Activated gamma-delta T cell treated with Interleukin-2 at 50 U/mL for 16 hours (primary cell): ENCODE data around the gene CENPP.
"Not testable (repeated sequence)": the region's sequence is repeated elsewhere in the genome, so short reads cannot be mapped to it uniquely, and the experiment has no call there.

Source experiments
- DNase-seq: peaks from one replicate; pipeline ENCODE4 v3.0.0-alpha.2; 2020

The CENPP gene

DNA sequence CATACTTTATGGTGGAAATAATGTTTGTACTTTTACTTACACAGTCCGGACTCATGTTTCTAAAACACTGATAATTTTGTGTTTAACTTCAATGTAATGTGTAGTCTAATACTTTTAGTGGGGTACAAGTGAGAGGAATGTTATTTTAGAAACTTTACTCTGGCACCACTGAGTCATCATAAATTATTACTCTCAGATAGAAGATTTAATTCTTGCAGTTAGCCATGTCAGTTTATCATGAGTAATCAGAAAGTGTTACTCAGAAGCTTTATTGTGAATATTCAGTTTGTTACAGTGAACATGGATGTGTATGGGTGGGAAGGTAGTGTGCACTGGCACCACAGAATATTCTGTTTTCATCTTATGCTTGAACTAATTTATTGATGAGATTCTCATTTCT lies 58.6 kb downstream of the CENPP start:
- no peak for DNase-seq

DNA sequence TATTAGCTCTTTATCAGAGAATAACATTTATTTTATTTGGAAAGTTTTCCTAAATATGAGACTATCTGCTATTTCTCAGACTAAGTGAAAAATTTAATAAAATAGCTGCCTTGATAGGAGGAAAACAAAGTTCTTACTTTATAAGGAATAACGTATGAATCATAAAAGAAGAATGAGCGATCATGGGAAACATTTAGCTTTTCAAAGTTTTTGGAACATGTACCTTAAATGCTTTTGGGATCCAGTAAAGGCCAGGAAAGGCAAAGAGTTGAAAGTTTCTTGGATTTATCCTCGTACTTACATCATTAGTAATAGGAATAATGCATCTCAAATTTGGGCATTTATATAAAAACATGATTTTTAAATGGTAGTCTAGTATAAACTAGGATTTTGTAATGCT lies 59.2 kb downstream of the CENPP start:
- no peak for DNase-seq

DNA sequence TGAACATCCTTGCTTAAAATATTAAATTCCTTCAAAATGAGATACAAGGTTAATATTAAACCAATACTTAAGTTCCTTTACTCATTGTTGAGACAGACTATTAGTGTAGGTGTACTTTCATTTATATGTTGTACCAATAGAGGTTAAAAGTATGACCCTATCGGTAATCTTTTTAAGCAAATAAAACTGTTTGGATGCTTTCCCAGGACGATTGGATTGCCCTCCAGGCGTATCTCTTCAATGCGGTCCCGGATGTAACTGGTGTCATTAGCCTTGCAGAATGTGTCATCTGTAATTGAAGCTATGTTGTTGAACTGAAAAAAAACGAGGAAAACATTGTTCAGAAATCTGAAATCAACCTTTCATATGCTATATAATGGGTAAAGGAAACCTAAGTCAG lies 59.7 kb downstream of the CENPP start:
- no peak for DNase-seq

DNA sequence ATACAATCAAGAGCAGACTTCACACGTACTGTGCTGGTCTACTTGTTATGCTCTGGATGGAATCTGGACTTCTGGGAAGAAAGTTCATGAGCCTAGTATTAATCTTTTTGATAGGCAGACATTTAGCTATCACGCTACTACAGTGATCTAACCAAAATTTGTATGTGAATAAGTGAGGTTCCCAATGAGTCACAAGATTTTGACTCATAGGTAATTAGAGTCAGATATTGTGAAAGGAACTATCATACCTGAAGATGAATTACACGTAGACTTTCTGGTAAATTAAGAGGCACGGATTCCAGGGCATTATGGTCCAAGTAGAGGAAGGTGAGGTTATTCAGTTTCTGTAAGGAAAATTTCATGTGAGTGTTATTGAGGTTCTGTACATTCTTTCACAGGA lies 60.2 kb downstream of the CENPP start:
- DNase-seq: no peak

DNA sequence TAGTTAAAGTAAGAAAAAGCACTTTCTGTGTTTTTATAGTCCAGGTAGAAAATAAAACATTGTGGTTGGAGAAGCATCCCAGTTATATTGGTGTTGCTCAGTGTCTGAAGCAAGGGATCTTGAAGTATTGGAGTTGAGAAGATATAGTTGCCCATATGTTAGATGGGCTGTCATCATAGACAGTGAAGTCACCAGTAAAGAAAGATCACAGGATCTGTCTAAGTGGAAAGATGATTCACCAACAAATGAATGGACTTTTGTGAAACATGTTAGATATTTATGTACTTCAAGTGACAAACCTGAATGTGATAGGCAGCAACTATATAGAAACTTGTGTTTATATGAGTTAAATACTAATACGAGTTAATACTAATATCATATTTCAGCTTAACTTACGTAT lies 66.9 kb downstream of the CENPP start:
- DNase-seq: no peak

DNA sequence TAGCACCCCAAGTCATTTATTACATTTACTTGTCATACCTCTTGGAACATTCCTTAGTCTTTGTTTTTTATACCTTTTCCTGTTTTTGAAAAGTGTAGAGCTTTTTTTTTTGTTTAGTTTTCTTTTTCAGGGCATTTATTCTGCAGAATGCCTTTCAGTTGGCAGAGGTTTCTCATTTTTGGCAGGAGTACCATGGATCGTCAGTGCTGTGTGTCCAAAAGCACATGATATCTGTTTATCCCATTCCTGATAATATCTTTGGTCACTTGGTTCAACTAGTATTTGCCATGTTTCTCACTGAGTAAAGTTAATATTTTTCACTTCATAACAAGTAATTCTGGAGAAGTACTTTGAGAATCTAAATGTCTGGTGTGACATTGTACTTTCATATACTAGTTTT lies 67.9 kb downstream of the CENPP start:
- DNase-seq: no peak

DNA sequence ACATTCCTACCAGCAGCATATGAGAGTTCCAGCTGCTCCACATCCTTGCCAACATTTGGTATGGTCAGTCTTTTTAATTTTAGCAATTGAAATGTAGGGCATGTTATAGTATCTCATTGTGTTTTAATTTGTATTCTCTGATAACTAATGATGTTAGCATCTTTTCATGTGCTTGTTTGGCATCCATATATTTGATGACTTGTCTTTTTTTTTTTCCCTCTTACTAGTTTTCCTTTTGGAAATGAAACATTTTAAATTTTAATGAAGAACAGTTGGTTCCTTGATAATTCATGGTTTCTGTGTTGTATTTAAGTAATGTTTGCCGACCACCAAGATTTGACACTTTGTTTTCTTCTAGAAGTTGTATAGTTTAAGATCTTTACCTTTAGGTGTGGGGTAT lies 69.9 kb downstream of the CENPP start:
- no peak for DNase-seq

DNA sequence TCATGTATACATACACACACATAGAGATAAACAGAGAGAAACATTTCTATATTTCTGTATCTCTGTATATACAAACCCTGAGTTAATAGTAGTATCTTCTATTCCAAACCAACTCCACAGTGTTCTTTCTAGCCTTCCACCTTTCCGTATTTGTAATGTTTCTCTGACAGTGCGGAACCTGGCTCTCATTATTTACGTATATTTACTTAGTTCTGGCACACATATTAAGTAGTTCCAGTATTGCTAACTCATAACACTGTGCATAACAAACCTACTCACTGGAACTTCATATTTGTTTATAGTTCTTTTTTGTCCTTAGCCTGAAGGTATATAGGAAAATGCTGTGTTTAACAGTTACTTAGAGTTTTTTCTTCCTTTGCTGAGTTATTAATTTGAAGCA lies 72.1 kb downstream of the CENPP start:
- no peak for DNase-seq

DNA sequence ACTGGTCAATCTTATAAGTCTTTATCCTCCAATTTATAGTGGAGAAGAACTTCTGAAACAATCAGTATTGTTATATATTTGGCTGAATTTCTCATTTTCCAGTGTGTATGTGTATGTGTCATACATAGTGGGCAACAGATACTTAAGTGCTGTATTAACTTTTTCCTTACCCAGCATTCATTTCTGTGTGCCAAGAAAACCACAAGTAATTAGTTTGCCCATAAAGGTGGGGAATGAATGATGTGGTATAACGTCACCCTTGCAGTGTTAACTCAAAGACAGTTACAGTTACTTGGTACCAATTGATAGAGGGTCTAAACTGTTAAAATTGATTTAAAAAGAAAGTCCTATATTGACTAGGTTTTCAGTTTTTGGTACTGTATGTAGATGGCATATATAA lies 76.6 kb downstream of the CENPP start:
- DNase-seq: no peak

DNA sequence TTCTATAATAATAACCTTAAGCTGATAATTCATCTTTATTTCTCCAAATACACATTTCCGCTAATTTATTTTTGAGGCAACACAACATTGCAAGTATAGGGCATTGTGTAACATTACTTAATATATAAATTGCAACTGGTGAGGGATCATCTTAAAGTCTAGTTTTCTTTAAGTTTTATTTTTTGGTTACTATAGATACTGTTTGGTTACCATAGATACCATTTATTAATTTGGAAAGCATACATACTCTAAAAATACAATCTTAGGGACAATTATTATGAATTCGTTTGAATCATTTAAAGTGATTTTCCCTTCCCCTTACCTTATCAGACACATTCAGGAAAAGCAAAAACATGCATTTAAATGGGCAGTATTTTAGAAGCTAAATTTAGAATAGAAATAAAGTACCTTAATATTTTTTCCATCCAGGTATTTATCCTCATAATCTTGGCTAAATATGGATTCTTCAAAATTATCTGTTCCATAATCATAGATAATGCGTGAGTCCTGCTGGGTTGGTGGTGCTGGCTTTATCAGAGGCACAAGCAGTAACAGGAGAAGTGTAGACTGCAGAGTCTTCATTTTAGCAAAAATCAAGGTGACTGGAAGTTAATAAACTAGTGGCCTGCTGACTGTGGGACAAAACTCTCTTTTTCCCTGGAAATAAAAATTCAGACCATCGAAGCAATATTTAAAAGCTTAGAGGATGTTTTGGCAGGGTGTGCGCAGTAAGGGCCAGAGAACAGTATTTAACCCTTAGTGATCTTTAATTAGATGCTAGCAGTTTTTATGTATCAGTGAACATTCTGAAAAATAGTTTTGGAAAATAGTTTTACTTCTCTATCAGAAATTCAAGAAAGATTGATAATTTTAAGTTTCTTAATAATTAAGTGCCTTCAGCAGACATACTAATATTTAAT lies 77.3 kb downstream of the CENPP start:
- DNase-seq: no peak

DNA sequence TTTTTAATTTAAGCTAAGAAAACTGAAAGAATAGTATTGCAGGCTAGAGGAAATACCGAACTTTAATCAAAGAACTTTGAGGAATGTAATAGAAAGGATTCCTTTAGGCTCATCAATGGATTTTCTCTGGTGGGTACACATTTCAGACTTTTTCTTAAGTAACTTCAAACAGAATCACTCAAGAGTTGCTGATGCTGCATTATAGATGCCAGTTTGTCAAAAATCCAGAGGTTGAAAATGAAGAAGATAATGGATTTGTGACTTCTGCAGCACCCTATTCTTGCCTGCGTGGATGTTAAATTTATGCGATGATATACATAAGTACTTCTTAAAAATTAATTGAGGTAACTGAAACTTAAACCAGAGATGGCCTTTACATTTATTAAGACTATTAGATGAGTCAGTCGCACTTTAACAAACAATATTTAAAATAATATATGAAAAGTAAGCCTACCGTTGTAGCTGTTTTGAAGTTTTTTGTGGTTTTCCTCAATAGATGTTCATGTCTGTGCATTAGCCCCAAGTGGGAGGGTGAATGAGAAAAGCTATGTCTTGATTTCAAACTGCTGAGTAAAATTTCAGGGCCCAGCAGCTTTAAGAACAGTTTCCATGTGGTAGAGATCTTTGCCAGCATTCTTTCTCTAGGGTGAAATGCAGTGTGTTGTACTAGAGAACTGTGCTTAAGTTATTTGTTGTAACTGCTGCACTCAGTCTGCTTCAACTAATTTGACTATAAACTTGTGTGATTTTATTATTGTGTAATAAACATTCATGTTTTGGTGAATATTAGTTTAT lies 78.5 kb downstream of the CENPP start, which contains the start of gene OGN:
Gene OGN (minus strand): TSS at position 537 of the 795 bp plus-strand sequence. CDS start 1,171 bp downstream, outside the sequence.
- DNase-seq: no peak

DNA sequence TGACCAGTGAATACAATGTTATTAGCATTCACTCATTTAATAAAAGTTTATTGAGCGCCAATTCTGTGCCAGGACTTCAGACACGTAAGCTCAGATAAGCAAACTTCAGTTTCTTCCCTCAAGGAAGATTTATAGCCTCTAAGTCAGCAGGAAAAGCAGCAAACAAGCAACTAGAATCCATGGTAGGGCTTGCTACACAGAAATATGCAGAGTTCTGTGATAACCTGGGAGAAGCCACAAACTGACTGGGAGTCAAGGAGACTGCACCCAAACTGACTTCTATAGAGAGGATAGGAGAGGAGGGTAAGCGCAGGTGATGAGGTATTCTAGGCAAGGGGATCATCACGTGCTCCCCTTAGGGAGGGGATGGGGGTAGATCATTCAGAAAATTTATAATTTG lies 80.1 kb downstream of the CENPP start:
- no peak for DNase-seq

DNA sequence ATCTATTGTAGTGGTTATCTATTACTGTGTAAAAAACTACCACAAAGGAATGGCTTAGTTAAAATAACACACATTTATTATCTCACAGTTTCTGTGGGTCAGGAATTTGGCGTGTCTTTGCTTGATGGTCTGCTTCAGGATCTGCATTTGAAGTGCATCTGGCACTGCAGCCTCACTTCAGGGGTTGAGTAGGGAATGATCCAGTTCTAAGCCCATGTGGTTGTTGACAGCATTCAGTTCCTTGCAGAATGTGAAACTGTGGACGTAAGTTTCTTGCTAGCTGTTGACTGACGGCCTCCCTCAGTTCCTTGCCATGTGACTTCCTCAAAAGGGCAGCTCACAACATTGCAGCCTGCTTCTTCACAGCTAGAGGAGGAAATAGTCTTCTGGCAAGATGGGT lies 80.7 kb downstream of the CENPP start:
- peak; percentile 34 for DNase-seq

DNA sequence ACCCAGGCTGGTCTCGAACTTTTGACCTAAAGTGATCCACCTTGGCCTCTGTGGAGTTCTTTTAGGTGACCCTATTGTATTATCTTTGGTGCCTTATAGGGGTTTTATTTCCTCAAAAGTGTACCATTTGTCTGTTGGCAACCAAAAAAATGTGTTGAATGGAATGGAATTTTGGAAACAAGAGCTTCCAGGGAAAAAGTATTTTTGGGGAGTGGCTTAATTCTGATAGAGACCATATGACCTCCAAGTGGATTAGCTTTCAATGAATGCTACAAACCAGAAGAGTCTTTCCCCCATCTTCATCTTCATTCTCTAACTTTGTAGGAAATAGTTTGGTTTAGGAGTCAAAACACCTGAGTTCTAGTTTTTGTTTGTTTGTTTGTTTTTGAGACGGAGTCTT lies 82.1 kb downstream of the CENPP start:
- no peak for DNase-seq

DNA sequence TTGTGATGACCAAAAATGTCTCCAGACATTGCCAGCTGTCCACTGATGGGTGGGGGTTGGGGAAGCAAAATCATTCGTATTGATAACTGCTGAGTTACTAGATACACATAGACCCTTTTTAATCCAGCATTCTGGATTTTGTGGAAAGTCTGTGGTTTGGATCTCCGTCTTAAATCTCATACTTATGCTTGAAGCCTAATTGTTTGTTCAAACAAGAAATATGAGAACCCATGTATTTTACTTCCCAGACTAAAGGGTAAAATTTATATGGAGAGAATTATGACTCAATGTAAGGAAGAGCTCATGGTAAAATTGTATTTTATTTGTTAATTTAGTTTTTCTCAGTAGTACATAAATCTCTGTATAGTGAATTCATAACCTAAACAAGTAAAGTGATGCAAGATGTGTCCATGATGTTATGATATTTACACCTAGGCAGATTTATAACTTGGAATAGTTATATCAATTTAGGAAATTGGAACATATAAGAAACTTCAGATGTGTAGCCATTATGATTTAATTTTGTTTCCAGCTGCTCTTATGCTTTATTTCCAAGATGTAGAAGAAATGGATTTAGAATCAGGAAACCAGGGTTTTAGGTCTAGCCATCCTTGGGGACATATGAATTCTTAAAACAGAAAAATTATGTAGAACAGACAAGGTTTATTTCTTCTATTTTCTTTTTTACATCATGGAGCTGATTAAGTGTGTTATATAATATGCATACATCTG lies 83.2 kb downstream of the CENPP start:
- DNase-seq: no peak

DNA sequence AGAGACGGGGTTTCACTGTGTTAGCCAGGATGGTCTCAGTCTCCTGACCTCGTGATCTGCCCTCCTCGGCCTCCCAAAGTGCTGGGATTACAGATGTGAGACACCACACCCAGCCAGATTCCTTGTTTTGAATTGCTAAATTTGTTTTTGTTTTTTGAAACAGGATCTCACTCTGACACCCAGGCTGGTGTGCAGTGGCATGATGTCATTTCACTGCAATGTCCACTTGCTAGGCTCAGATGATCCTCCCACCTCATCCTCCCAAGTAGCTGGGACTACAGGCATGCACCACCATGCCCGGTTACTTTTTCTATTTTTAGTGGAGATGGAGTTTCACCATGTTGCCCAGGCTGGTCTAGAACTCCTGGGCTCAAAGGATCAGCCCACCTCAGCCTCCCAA lies 85.4 kb downstream of the CENPP start:
- not testable (repeated sequence) for DNase-seq

DNA sequence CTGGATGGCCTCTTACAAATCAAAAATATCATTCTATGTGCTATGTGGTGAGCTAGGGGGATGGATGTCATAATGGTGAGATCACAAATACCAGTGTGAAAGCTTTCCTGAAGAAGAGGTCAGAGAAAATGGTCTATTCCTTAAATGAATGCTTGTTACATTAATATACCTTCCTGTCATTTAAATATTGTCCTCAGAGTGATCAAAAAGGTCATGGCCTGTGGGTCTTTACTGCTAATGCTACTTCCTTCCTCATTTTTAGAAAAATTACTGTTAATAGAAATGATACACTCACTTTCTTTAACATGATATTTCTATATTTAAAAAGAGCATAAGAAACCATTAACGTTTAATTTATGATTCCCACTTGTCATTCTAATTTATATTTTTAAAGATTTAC lies 88.8 kb downstream of the CENPP start:
- no peak for DNase-seq

DNA sequence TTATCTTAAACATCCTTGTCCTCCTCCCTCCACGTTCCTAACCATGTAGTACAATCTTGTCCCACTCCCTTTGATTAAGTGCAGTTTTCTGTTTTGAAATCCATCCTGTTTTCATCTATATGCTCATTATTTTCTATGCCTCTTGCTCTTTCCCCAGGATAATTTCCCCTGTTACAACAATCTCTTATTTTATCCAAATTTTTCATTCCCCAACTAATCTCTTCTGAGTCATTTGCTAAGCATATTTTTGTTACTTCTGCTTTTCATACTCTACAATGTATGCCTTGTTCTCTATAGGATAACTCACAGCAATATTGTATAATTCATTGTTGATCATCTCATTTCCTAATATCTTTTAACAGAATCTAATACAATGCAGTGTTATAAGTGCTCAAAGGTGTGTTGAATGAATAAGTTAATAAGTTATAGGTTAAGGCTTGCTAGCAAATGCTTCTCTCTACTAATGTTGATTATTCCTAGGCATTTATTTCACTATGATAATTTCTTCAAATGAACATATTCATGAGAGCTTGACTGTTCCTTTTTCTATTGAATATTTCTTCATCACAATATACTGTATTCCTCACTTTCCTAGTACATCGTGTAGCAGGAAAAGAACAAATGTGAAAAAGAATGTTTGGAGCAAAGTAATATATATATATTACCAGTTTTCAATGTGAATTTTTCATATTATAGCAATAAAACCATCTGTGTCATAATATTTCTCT lies 97.0 kb downstream of the CENPP start:
- no peak for DNase-seq

DNA sequence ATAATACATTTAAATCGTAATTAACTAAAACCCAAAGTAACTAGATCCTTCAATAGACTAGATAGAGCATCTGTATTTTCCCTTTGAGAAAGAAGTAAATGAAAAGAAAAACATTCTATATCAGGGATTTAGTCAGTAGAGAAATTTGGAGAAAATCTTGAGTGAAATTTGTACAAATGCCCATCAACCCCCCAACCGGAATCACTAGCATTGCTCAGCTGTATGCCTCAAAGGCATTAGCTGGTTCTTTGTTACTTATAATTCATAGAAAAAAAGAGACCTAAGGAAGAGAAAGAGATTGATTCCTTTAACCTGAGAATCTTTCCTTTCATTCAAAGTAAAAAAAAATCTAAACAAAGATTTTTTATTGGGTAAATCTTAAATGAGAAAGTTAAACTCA lies 97.9 kb downstream of the CENPP start:
- DNase-seq: no peak

DNA sequence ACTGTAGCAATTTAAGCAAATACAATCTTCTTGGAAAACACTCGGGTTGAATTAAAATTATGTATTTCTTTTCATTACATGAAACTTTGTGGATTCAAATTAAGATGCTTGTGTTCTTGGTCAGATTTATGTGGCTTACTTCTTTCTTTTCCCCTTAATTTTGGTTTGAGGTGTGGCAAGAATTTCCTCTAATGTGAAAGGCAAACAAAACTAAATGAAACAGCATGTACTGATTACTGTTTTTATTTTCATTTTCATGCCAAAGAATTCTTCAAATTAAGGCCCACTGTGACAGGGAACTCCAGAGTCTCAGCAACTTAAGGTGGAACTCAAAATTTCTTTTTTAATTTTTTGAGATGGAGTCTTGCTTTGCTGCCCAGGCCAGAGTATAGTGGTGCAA lies 98.6 kb downstream of the CENPP start, which contains the start of gene OMD:
Gene OMD (minus strand): TSS at position 132 of the 400 bp plus-strand sequence. CDS start 6,913 bp downstream, outside the sequence.
- DNase-seq: no peak

DNA sequence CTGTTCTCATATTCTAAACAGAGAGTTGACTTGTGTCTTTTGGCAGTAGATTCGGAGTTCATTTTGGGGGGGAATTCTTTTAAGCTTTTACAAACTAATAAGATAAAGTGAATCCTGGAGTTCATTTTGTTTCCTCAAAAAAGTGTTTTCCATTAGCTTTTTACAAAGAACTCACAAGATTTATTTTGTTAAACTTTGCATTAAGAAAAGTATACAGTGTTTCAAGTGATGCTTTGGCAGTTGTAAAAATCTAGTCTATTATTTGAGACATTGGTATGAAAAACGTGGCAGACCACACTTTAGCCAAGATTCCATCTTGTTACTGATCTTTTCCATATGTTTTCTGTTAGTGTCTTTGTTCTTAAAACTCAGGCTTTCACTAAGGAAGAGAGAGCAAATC lies 99.7 kb downstream of the CENPP start:
- no peak for DNase-seq

DNA sequence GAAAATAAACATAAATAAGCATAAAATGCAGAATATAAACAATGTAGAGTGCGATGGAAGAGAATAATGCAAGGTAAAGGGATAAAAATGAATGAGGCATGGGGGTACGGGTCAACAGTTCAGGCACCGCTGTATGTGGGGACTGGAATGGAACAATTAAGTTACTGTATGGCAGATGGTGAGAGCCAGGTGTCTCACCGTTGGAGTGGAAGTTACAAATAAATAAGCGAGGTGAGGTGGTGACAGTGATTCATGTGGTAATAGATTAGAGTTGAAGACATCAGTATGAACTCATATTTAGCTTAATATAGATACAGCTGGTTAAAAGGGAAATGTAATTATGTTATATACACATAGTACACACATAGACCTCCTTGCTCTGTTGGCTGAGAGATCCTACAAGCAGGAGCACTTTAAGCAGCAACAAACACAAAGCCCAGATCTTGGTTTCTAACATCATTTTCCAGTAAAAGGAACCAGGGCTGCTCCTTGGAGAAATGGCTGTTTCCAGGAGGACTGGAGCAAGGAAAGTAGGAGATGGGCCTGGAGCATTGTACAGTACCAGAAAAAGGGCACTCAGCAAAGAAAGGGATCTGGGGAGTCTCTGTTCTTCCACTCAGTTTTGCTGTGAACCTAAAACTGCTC lies 100.9 kb downstream of the CENPP start:
- no peak for DNase-seq
